Pancreas (tissue), 10 donors: ENCODE measurements around the gene COL21A1. TPM values are rescaled to one million over a fixed set of nuclear protein-coding genes. Genes with fewer than 3 reads are reported as not detected.

ENCODE experiments used
- ATAC-seq, 4 donors: fragments of 200-7000 bp; cut with Tn5 transposase; one replicate each; pipeline versions ENCODE4 v1.8.0 to v1.9.1; 2020; ENCODE audit warnings: mild to moderate bottlenecking in 4 of 4, moderate library complexity in 4 of 4
- DNase-seq, 6 donors: peaks; one replicate each; pipeline ENCODE4 v3.0.0-alpha.2; 2020
- FAIRE-seq: peaks from 2 replicates; lab custom pipeline; 2012; peaks lifted over from hg19 to GRCh38; lab: Jason Lieb, UNC
- H3K27ac ChIP-seq, 4 donors: fragments of 200-600 bp; sonication (generic); 1 replicate in 3 of 4; 2 replicates in 1 of 4; pipeline versions ENCODE4 v1.5.0 to v1.8.0; 2020
- H3K27me3 ChIP-seq, 4 donors: fragments of 200-600 bp; one replicate each; pipeline ENCODE4 v1.8.0; 2021
- H3K36me3 ChIP-seq, 3 donors: fragments of 200-600 bp; sonication (generic) in 1 of 3; one replicate each; pipeline versions ENCODE4 v1.5.0 to v1.8.0; 2020 to 2021
- H3K4me1 ChIP-seq, 3 donors: fragments of 200-600 bp; one replicate each; pipeline ENCODE4 v1.8.0; 2021
- H3K4me3 ChIP-seq, 4 donors: fragments of 200-600 bp; sonication (generic) in 2 of 4; one replicate each; pipeline versions ENCODE4 v1.5.0 to v1.8.0; 2020 to 2021
- H3K9me3 ChIP-seq, 4 donors: fragments of 200-600 bp; one replicate each; pipeline ENCODE4 v1.8.0; 2021
- WGBS, 2 donors: extraction: QIAGEN DNeasy Blood & Tissue Kit; methylation state at CpG; one replicate each; pipeline ENCODE4 v1.1.7; 2013; 5-methylcytosine and 5-hydroxymethylcytosine counted together
- intact Hi-C, 3 donors: fragments of 100-400 bp; cut with DNase I; formaldehyde crosslinking; loops; one replicate each; pipeline versions ENCODE4 v1.11.1 to v1.14.2; 2022
- polyA plus RNA-seq, 2 donors: library from polyadenylated mRNA; stranded (reverse); fragments of 200-250 nt; gene quantifications; one replicate each; pipeline ENCODE4 v1.2.3, GENCODE V29; 2013
- total RNA-seq, 6 donors: library from RNA; stranded (reverse); fragmentation: NEBNext Ultra II Directional in 4 of 6; extraction: Animal tissue kit (Norgen Biotek cat#: 25700) in 4 of 6; gene quantifications; one replicate each; pipeline versions ENCODE4 v1.2.1 to v1.2.4, GENCODE V29; 2021 to 2023
- TF ChIP-seq, protein P1 (sequence below), 4 donors: fragments of 200-600 bp; sonication (generic) in 3 of 4; IDR thresholded peaks; one replicate each; pipeline versions ENCODE4 v1.5.0 to v1.8.0; 2021; ENCODE audit warnings: antibody characterized with exemption in 4 of 4
- donor health status: healthy with polysubstance abuse.
- donor health status: DM: no; HTN: no; CAD: no; lungs with moderate emphysema.
- donor health status: DM: no; HTN: no; CAD: no.
- donor health status: control.
- donor health status: control.
- donor health status: Bipolar disorder and iron deficiency.
- donor health status: DM: yes; HTN: yes; CAD: no.
- donor health status: DM: no; HTN: no; CAD: no.
- donor health status: DM: no; HTN: no; CAD: no.
- donor health status: DM: yes; HTN: yes; CAD: no.

Gene COL21A1
- total and polyA plus RNA-seq, 8 donors: 0.28 to 1.8 (median 0.60) TPM

DNA sequence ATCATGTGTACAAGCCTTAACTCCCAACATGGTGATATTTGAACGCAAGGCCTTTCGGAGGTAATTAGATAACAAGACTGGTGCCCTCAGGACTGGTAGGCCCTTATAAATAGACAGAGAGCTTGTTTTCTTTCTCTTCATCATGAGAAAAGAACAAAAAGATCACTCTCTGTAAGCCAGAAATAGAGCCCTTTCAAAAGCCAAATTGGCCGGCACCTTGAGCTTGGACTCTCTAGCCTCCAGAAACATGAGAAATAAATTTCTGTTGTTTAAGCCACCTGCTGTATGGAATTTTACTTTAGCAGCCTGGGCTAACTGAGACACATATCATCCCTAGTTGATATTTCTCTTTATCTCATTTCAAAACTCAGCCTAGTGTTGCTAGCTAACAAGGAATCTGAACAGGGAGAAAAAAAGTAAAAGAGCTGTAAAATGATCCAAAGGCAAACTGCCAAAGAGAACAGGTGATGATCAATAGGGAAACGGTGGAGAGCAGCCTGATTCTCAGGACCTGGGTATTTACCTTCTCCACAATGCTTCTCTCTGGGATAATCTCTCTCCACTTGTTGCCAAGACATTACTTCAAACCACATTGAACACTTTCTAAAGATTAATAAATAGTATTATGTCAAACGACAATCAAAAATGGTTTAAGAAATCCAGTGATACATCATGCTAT, 6.1 kb downstream of the COL21A1 start:
- TF ChIP-seq, protein P1, sequence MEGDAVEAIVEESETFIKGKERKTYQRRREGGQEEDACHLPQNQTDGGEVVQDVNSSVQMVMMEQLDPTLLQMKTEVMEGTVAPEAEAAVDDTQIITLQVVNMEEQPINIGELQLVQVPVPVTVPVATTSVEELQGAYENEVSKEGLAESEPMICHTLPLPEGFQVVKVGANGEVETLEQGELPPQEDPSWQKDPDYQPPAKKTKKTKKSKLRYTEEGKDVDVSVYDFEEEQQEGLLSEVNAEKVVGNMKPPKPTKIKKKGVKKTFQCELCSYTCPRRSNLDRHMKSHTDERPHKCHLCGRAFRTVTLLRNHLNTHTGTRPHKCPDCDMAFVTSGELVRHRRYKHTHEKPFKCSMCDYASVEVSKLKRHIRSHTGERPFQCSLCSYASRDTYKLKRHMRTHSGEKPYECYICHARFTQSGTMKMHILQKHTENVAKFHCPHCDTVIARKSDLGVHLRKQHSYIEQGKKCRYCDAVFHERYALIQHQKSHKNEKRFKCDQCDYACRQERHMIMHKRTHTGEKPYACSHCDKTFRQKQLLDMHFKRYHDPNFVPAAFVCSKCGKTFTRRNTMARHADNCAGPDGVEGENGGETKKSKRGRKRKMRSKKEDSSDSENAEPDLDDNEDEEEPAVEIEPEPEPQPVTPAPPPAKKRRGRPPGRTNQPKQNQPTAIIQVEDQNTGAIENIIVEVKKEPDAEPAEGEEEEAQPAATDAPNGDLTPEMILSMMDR (IDR thresholded peaks at IDR 0.05): no peak
- FAIRE-seq (no peak), DNase-seq (no peak), ATAC-seq (peak in 1 of 4 donors; percentile 12)
- no peak overlapping the region for H3K4me3 ChIP-seq
- H3K4me1 ChIP-seq: no peaks in the 10 kb centered on the region
- H3K27ac ChIP-seq: no peak overlapping the region
- H3K9me3 ChIP-seq: no peaks in the 10 kb centered on the region
- WGBS, 2 donors: 51 to 55% methylated on average over 5 of the region's 5 CpGs
- no peaks in the 10 kb centered on the region for H3K27me3 ChIP-seq
- H3K36me3 ChIP-seq: no peaks in the 10 kb centered on the region
- intact Hi-C loops: no loop called here

DNA sequence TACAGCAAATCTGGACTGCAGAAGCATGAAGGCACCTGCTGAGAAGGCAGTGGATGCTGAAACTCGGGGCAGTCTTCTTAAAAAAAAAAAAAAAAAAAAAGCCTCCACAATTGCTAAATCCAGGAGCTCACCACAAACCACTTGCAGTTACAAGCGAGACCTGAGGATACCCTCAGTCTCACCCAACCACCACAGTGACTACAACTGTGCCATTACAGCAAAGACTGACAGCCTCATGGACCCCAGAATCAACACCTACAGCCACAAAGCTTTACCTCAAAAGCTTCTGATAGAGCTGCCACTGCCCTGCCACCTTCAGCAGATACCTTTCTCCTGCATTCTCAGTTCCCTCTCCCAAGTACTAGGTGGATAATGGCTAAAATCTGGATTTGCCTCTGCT, 9.0 kb downstream of the COL21A1 start:
- Histone ChIP-seq H3K4me3 (no peak overlapping the region), H3K27ac (no peak overlapping the region), H3K36me3 (no peaks in the 10 kb centered on the region), H3K4me1 (no peaks in the 10 kb centered on the region), H3K9me3 (no peaks in the 10 kb centered on the region), H3K27me3 (no peaks in the 10 kb centered on the region)
- FAIRE-seq (no peak), ATAC-seq (no peak), DNase-seq (no peak)
- TF ChIP-seq, protein P1 (IDR thresholded peaks at IDR 0.05): no peak
- intact Hi-C loops: no loop called here
- 69 to 80% methylated on average over 2 of the region's 2 CpGs for WGBS, 2 donors

DNA sequence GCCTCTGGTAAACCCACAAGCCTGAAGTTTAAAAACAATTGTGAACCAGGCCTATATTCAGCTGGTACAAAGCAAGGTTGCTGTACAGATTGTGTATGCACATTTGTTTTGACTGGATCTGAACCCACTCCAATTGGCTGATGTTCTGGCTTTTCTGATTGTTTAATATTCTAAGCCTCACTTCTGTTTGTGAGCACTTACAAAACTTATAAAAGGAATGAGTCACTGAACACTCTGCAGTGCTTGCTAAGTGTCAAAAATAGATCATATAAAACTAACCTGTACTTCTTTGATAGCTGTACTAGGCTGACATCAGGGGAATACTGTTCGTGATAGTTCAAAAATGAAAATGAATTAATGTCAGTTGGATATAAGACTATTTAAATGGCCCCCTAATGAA, 12.1 kb downstream of the COL21A1 start:
- 53 to 77% methylated on average over 1 of the region's 1 CpG for WGBS, 2 donors
- intact Hi-C loops: no loop called here
- no peak for ATAC-seq
- TF ChIP-seq, protein P1 (IDR thresholded peaks at IDR 0.05): no peak
- Histone ChIP-seq H3K4me1 (no peaks in the 10 kb centered on the region), H3K9me3 (no peaks in the 10 kb centered on the region), H3K27ac (no peak overlapping the region), H3K36me3 (no peaks in the 10 kb centered on the region), H3K4me3 (no peak overlapping the region), H3K27me3 (no peaks in the 10 kb centered on the region)
- no peak for DNase-seq
- peak; percentile 29 for FAIRE-seq

DNA sequence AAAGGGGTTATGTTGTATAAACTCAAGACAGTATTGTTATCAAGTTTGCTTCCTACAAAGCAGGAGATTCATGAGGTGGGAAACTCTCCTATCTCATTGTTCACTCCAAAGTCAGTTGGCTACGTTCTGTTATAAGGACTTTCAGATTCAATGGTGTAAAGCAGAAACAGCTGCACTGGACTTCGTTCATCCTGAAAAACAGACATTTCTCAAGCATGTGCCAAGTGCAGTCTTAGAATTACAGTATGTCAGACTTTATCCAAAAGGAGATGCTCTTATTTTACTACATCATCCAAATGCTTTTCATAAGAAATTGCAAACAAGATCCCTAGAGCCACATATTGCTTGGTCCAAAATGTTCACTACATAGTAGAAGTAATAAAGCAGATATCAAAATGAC, 14.9 kb downstream of the COL21A1 start:
- TF ChIP-seq, protein P1 (IDR thresholded peaks at IDR 0.05): no peak
- DNase-seq (no peak), ATAC-seq (no peak), FAIRE-seq (no peak)
- no peaks in the 10 kb centered on the region for H3K36me3 ChIP-seq
- intact Hi-C loops: no loop called here
- H3K9me3 ChIP-seq: no peaks in the 10 kb centered on the region
- no peaks in the 10 kb centered on the region for H3K27me3 ChIP-seq
- no peak overlapping the region for H3K4me3 ChIP-seq
- no peaks in the 10 kb centered on the region for H3K4me1 ChIP-seq
- WGBS, 2 donors: 41 to 43% methylated on average over 2 of the region's 2 CpGs
- no peak overlapping the region for H3K27ac ChIP-seq

DNA sequence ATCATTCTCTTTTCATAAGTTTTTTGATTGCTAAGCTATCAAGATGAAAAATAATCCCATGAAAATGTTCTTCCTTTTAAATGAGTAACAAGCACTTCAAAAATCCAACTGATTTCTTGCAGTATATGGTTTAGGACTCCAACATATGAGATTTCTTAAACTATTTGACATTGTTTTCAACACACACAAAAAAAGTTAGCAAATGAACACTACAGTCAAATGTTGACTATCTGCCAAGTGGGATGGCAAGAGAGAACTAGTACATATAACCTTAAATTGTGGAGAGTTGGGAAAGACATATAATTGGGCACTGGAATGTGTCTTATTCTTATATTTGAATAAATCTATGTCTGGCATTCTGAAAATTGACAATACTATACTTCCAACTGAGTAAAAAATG, 15.6 kb downstream of the COL21A1 start:
- intact Hi-C loops: no loop called here
- no peaks in the 10 kb centered on the region for H3K9me3 ChIP-seq
- no peak overlapping the region for H3K27ac ChIP-seq
- no peaks in the 10 kb centered on the region for H3K27me3 ChIP-seq
- TF ChIP-seq, protein P1 (IDR thresholded peaks at IDR 0.05): no peak
- FAIRE-seq (no peak), ATAC-seq (no peak), DNase-seq (no peak)
- H3K4me3 ChIP-seq: no peak overlapping the region
- no peaks in the 10 kb centered on the region for H3K4me1 ChIP-seq
- H3K36me3 ChIP-seq: no peaks in the 10 kb centered on the region
